ENCODE data around the gene DNAJC2.

DNA sequence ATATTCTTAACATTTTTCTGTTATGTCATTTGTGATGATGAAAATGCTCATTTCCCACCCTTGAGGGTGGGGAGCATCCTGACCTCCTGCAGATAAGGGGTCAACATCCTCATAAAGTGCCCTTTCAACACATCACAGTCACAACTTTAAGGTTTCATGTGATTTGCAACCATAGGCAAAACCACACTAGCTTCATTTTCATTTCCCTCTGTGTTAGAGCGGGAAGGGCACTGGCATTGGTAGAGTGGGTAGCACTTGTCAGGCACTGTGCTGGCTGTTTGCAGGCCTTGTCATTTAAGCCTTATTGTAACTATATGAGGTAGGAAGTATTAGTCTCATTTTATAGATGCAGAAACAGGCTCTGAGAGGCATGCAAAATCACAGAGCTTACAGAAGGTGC lies 42.7 kb upstream of the DNAJC2 start:
- TF ChIP-seq POLR2A (IDR thresholded peaks at IDR 0.05): no peak
- TF ChIP-seq, protein P1, sequence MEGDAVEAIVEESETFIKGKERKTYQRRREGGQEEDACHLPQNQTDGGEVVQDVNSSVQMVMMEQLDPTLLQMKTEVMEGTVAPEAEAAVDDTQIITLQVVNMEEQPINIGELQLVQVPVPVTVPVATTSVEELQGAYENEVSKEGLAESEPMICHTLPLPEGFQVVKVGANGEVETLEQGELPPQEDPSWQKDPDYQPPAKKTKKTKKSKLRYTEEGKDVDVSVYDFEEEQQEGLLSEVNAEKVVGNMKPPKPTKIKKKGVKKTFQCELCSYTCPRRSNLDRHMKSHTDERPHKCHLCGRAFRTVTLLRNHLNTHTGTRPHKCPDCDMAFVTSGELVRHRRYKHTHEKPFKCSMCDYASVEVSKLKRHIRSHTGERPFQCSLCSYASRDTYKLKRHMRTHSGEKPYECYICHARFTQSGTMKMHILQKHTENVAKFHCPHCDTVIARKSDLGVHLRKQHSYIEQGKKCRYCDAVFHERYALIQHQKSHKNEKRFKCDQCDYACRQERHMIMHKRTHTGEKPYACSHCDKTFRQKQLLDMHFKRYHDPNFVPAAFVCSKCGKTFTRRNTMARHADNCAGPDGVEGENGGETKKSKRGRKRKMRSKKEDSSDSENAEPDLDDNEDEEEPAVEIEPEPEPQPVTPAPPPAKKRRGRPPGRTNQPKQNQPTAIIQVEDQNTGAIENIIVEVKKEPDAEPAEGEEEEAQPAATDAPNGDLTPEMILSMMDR (IDR thresholded peaks at IDR 0.05): no peak
- TF ChIP-seq EP300 (IDR thresholded peaks at IDR 0.05): no peak
